NCI-H1092 treated with DMSO at 0.1 percent for 48 hours (cell line): ENCODE measurements around the gene PRPF40A.
"Not testable (repeated sequence)": the region's sequence is repeated elsewhere in the genome, so short reads cannot be mapped to it uniquely, and the experiment has no call there.

Source experiments
- DNase-seq: peaks from one replicate; lab custom pipeline; 2025; lab: John Stamatoyannopoulos, UW

The PRPF40A gene

GRCh38 chr2:152717228-152718075, at the start of gene PRPF40A:
PRPF40A (minus strand) TSS chr2:152717461; CDS start chr2:152717439, 22 bp downstream.
- peak; percentile 95 for DNase-seq

- DNase-seq = no peak
These were observed 49.7 kb upstream of the PRPF40A start for GRCh38 chr2:152766928-152767327.

- DNase-seq = no peak
These were observed 46.4 kb upstream of the PRPF40A start for GRCh38 chr2:152763651-152764050.

- DNase-seq = not testable (repeated sequence)
These were observed 45.9 kb upstream of the PRPF40A start for GRCh38 chr2:152763208-152763607.

GRCh38 chr2:152762202-152762601, 44.9 kb upstream of the PRPF40A start:
- DNase-seq = no peak

GRCh38 chr2:152761214-152761613, 44.0 kb upstream of the PRPF40A start:
- DNase-seq = no peak

GRCh38 chr2:152759290-152760072, 42.2 kb upstream of the PRPF40A start:
- no peak for DNase-seq

- no peak for DNase-seq
These were observed 37.8 kb upstream of the PRPF40A start for GRCh38 chr2:152755029-152755428.

- not testable (repeated sequence) for DNase-seq
These were observed 30.5 kb upstream of the PRPF40A start for GRCh38 chr2:152747751-152748150.

GRCh38 chr2:152743002-152743401, 25.7 kb upstream of the PRPF40A start:
- DNase-seq = no peak

GRCh38 chr2:152740743-152741328, 23.6 kb upstream of the PRPF40A start:
- DNase-seq = peak; percentile 33

GRCh38 chr2:152739705-152740104, 22.4 kb upstream of the PRPF40A start:
- DNase-seq = not testable (repeated sequence)

- DNase-seq = no peak
These were observed 21.2 kb upstream of the PRPF40A start for GRCh38 chr2:152738438-152738837.

GRCh38 chr2:152737509-152737908, 20.2 kb upstream of the PRPF40A start:
- not testable (repeated sequence) for DNase-seq

- no peak for DNase-seq
These were observed 13.5 kb upstream of the PRPF40A start for GRCh38 chr2:152730591-152731333.

GRCh38 chr2:152729844-152730243, 12.6 kb upstream of the PRPF40A start:
- DNase-seq = no peak

GRCh38 chr2:152723918-152724317, 6.7 kb upstream of the PRPF40A start:
- DNase-seq = no peak

GRCh38 chr2:152722639-152723038, 5.4 kb upstream of the PRPF40A start:
- not testable (repeated sequence) for DNase-seq

GRCh38 chr2:152720794-152721193, 3.5 kb upstream of the PRPF40A start:
- DNase-seq = no peak

- peak; percentile 62 for DNase-seq
These were observed 1.8 kb upstream of the PRPF40A start for GRCh38 chr2:152718909-152719645.
